ENCODE data around the gene OXER1.

OXER1 gene

GRCh38 chr2:42764096-42764495, at the start of gene OXER1:
Gene OXER1, minus strand, starts transcription at chr2:42764135. Its CDS starts 73 bp downstream, at chr2:42764062.
- no peak within 1 kb of the TSS for H3K27ac ChIP-seq
- TF ChIP-seq ZFX (IDR thresholded peaks at IDR 0.05) (no peak), CTCF (conservative IDR thresholded peaks at IDR 0.05) (no peak)

GRCh38 chr2:42812899-42813479, 49.1 kb upstream of the OXER1 start:
- no peak overlapping the region for H3K27ac ChIP-seq
- TF ChIP-seq CTCF (conservative IDR thresholded peaks at IDR 0.05): peak; percentile 44
- TF ChIP-seq ZFX (IDR thresholded peaks at IDR 0.05): no peak

- no peak overlapping the region; the same call in 1 of the 2 replicates for H3K27ac ChIP-seq
- no peak for TF ChIP-seq ZFX (IDR thresholded peaks at IDR 0.05)
- no peak for TF ChIP-seq CTCF (conservative IDR thresholded peaks at IDR 0.05)
Observed at GRCh38 chr2:42810971-42811811, 47.3 kb upstream of the OXER1 start.

GRCh38 chr2:42810121-42810970, 46.4 kb upstream of the OXER1 start:
- TF ChIP-seq CTCF (conservative IDR thresholded peaks at IDR 0.05) (no peak; the same call in 1 of the 2 replicates), ZFX (IDR thresholded peaks at IDR 0.05) (peak; percentile 92)
- peak overlapping the region; percentile 87 for H3K27ac ChIP-seq

- TF ChIP-seq ZFX (IDR thresholded peaks at IDR 0.05): no peak
- peak; percentile 24 for TF ChIP-seq CTCF (conservative IDR thresholded peaks at IDR 0.05)
- H3K27ac ChIP-seq: peak overlapping the region; percentile 87
Observed at GRCh38 chr2:42809819-42810120, 45.8 kb upstream of the OXER1 start.

- H3K27ac ChIP-seq: peak overlapping the region; percentile 87
- TF ChIP-seq CTCF (conservative IDR thresholded peaks at IDR 0.05): no peak
- TF ChIP-seq ZFX (IDR thresholded peaks at IDR 0.05): no peak
Observed at GRCh38 chr2:42809131-42809818, 45.3 kb upstream of the OXER1 start.

All from C4-2B (cell line).